ACC112 (cell line): ENCODE results near the gene CLEC16A.
A peak's percentile ranks its signal among the peaks of the same experiment; 100 is the strongest.

Source experiments
- H2AFZ ChIP-seq: fragments of 200-600 bp; sonication (generic); one replicate; pipeline ENCODE4 v1.6.0; 2017; ENCODE audit warnings: antibody characterized with exemption, low read length; ENCODE audit not compliant: unreplicated experiment
- H3K27ac ChIP-seq: fragments of 200-600 bp; sonication (generic); 2 replicates; pipeline ENCODE4 v1.5.1; 2014; ENCODE audit warnings: low read depth, mild to moderate bottlenecking, antibody characterized with exemption, low read length, moderate library complexity
- H3K27me3 ChIP-seq: fragments of 200-600 bp; sonication (generic); 2 replicates; pipeline ENCODE4 v1.6.1; 2014; ENCODE audit warnings: mild to moderate bottlenecking, antibody characterized with exemption, low read length, moderate library complexity, mixed read lengths; ENCODE audit not compliant: insufficient read depth
- H3K36me3 ChIP-seq: fragments of 200-600 bp; sonication (generic); 2 replicates; pipeline ENCODE4 v1.6.1; 2016; ENCODE audit warnings: mild to moderate bottlenecking, antibody characterized with exemption, low read length, moderate library complexity, mixed read lengths; ENCODE audit not compliant: insufficient read depth
- H3K4me1 ChIP-seq: fragments of 200-600 bp; sonication (generic); one replicate; pipeline ENCODE4 v1.6.1; 2016; ENCODE audit warnings: low read length, mixed read lengths; ENCODE audit not compliant: insufficient read depth, unreplicated experiment, control insufficient read depth
- H3K4me3 ChIP-seq: fragments of 200-600 bp; sonication (generic); 2 replicates; pipeline ENCODE4 v1.5.1; 2014; ENCODE audit warnings: mild to moderate bottlenecking, low read depth, low read length
- H3K79me2 ChIP-seq: fragments of 200-600 bp; sonication (generic); one replicate; pipeline ENCODE4 v1.6.0; 2016; ENCODE audit warnings: low read length; ENCODE audit not compliant: control insufficient read depth, unreplicated experiment, insufficient read depth

CLEC16A gene

DNA sequence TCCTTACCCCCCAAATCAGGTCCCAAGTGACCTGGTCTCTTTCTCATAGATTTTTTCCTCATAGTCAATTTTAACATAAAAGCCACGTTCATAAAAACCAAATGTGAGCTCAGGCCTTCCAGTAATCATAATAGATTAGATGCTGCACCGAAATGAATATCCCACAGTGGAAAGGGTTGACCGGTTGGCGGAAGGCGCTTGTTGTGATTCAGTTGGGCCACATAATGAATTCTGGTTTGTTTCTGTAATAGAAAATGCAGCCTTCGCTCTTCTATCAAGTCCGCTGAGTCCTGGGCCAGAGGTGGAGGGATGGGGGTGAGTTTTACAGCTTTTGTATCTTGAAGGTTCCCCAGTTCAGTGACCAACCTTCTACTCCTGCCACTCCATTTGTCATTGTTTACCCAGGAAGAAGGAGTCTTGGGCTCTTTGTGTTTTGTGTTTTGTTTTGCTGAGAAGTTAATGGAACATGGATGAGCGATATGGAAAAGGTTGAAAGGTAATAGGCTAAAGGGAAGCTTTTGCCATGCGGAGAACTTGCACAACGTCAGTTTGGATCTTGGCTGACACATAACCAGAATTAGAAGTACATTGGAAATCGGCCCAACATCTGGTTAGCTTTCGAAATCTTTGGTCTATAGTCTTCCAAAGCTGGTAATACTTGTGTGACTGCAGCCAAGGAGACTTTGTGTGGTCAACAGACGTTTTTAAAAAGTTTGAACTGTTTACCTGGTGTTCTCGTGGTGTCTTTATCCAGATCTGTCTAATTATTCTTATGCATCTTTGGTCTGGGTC, 89.5 kb downstream of the CLEC16A start:
- H3K27ac ChIP-seq: peak overlapping the region; percentile 39; the same call in 1 of the 2 replicates
- H3K4me1 ChIP-seq: peaks cover 27% of the 10 kb centered on the region
- H3K79me2 ChIP-seq: no peaks in the 10 kb centered on the region
- no peak overlapping the region for H2AFZ ChIP-seq
- no peaks in the 10 kb centered on the region for H3K27me3 ChIP-seq
- 0 out of 2 replicates have a peak overlapping the region, but pooled peaks have one; percentile 5 for H3K4me3 ChIP-seq
- H3K36me3 ChIP-seq: peaks cover 8% of the 10 kb centered on the region

DNA sequence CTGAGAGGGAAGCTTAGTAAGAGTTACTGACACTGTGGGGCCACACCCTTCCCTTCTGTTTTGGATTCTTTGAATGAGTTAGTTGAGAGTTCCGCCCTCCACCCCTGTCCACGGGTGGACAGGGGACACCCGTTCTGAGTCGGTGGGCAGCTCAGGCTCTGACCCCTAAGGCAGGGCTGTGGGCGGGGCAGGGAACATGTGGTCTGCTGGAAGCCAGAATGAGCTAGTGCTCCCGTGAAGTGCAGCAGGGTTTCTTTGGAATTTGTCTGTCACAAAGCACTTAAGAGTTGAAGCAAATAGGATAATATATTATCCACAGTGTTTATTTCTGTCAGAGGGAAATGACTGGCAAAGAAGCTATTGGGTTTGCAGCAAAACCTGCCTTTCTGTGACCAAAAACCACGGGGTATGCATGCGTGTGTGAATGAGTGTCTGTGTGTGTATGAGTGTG, 90.1 kb downstream of the CLEC16A start:
- H3K27me3 ChIP-seq: no peaks in the 10 kb centered on the region
- peaks cover 27% of the 10 kb centered on the region for H3K4me1 ChIP-seq
- H2AFZ ChIP-seq: no peak overlapping the region
- H3K36me3 ChIP-seq: peaks cover 4% of the 10 kb centered on the region; the same call in 1 of the 2 replicates
- H3K27ac ChIP-seq: peak overlapping the region; percentile 39; the same call in 1 of the 2 replicates
- no peaks in the 10 kb centered on the region for H3K79me2 ChIP-seq
- 0 out of 2 replicates have a peak overlapping the region, but pooled peaks have one; percentile 5 for H3K4me3 ChIP-seq

GRCh38 chr16:11035096-11035495, 90.7 kb downstream of the CLEC16A start:
- H2AFZ ChIP-seq: no peak overlapping the region
- H3K36me3 ChIP-seq: peaks cover 4% of the 10 kb centered on the region; the same call in 1 of the 2 replicates
- no peak overlapping the region for H3K4me3 ChIP-seq
- H3K4me1 ChIP-seq: peaks cover 27% of the 10 kb centered on the region
- H3K27ac ChIP-seq: no peak overlapping the region
- H3K27me3 ChIP-seq: no peaks in the 10 kb centered on the region
- H3K79me2 ChIP-seq: no peaks in the 10 kb centered on the region

DNA sequence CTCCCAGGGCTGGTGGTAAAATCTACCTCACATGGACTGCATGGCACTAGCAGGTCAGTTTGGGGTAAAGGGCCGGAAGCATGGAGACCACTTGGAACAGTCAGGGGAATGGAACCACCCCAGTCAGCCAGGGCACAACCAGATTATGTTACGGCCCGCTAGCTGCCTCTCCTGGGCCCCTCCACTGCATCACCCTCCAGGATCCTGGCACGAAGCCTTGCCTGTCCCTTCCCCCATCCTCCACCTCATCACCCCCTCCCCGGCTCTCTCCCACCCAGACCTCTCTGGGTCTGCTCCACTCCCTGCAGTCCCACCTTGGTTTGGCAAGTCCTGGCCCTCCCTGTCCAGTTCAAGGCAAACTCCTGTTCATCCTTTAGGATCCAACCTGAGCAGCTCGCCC, 91.7 kb downstream of the CLEC16A start:
- Histone ChIP-seq H3K79me2 (no peaks in the 10 kb centered on the region), H2AFZ (no peak overlapping the region), H3K36me3 (peaks cover 4% of the 10 kb centered on the region; the same call in 1 of the 2 replicates), H3K4me3 (no peak overlapping the region), H3K4me1 (peaks cover 27% of the 10 kb centered on the region), H3K27me3 (no peaks in the 10 kb centered on the region), H3K27ac (no peak overlapping the region)

DNA sequence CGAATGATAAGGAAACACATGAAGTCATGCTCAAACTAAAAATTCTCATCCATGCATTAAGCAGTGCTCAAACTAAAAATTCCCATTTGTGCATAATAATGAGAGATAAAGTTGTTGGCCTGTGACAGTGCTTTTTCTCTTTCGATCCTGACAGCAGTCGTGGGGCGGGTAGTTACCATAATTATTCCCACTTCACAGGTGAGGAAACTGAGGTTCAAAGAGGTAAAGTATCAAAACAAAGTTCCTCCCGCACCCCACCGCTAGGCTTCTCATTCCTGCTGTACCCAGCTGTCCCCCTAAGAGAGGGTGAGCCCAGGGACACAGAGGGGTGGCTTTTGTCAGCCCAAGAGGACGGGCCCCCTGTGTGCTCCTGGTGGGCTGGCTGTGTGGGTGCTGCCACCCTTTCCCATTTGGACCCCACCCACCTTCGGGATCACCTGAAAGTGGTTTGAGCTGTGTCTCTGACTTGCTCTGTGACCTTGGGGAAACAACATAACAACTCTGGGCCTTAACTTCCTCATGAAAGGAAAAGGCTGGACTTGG, 92.6 kb downstream of the CLEC16A start:
- Histone ChIP-seq H3K4me3 (no peak overlapping the region), H2AFZ (no peak overlapping the region), H3K36me3 (peaks cover 4% of the 10 kb centered on the region; the same call in 1 of the 2 replicates), H3K27ac (no peak overlapping the region), H3K27me3 (no peaks in the 10 kb centered on the region), H3K79me2 (no peaks in the 10 kb centered on the region), H3K4me1 (peaks cover 27% of the 10 kb centered on the region)

DNA sequence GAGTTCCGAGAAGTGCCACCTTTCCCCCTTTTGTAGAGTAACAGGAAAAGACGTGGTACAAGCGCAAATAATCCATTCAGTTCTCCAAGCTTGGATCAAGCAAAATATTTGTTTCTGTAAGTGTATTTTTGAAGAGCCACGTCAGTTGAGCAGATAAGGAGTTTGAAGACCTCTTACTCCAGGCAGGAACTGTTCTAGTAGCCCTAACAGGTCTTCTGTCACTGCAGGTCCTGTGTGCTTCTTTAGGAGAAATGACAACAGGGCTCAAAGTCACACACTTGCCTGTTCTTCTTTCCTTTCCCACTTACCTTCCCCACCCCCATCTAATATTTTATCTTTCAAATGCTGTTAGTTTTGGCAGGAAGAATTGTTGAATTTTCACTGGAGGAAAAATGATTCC, 93.9 kb downstream of the CLEC16A start:
- H3K27ac ChIP-seq: no peak overlapping the region
- no peak overlapping the region for H3K4me3 ChIP-seq
- peaks cover 15% of the 10 kb centered on the region for H3K4me1 ChIP-seq
- no peaks in the 10 kb centered on the region for H3K79me2 ChIP-seq
- no peaks in the 10 kb centered on the region for H3K27me3 ChIP-seq
- H2AFZ ChIP-seq: no peak overlapping the region
- peaks cover 9% of the 10 kb centered on the region; the same call in 1 of the 2 replicates for H3K36me3 ChIP-seq

DNA sequence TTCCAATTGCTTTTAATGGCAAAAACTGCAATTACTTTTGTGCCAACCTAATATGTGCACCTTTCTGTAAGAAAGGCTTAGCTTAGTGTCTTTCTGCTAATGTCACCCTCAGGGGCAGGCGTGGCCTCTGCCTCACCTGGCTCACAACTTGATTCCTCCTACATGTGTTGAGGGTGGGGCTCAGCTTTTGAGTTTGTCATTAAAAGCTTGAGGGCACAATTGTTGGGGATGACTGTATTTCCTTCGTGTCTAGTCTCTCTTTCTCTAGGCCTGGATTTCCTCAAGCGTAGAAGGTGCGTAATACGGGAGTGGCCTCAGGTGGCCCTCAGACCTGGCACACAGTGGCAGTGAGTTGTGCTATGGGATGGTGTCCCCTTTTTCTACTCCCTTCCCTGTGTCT, 94.4 kb downstream of the CLEC16A start:
- no peak overlapping the region for H3K4me3 ChIP-seq
- H3K27ac ChIP-seq: no peak overlapping the region
- H3K27me3 ChIP-seq: no peaks in the 10 kb centered on the region
- H3K4me1 ChIP-seq: peaks cover 10% of the 10 kb centered on the region
- peaks cover 9% of the 10 kb centered on the region; the same call in 1 of the 2 replicates for H3K36me3 ChIP-seq
- H2AFZ ChIP-seq: no peak overlapping the region
- no peaks in the 10 kb centered on the region for H3K79me2 ChIP-seq

GRCh38 chr16:11039726-11040125, 95.4 kb downstream of the CLEC16A start:
- Histone ChIP-seq H3K79me2 (no peaks in the 10 kb centered on the region), H3K4me3 (no peak overlapping the region), H3K36me3 (peaks cover 9% of the 10 kb centered on the region; the same call in 1 of the 2 replicates), H3K4me1 (peaks cover under 1% of the 10 kb centered on the region), H3K27ac (no peak overlapping the region), H2AFZ (no peak overlapping the region), H3K27me3 (no peaks in the 10 kb centered on the region)

DNA sequence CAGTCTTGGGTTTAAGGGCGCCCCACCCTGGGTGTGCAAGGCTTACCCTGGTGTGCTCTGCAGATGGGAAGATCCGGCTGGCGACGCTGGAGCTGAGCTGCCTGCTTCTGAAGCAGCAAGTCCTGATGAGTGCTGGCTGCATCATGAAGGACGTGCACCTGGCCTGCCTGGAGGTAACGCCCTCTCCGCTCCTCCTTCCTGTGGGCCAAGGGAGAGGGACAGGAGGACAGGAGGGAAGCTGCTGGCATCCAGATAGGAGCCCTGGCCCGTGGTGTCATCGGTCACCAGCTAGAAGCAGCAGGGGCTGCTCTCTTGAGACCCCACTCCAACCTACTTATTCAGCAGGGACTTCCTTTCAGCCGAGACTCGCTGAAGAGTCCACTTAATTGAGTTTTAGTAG, 97.8 kb downstream of the CLEC16A start:
- Histone ChIP-seq H3K4me1 (peaks cover 3% of the 10 kb centered on the region), H3K27me3 (no peaks in the 10 kb centered on the region), H3K4me3 (no peak overlapping the region), H3K79me2 (no peaks in the 10 kb centered on the region), H3K27ac (no peak overlapping the region), H2AFZ (no peak overlapping the region), H3K36me3 (peaks cover 4% of the 10 kb centered on the region; the same call in 1 of the 2 replicates)

DNA sequence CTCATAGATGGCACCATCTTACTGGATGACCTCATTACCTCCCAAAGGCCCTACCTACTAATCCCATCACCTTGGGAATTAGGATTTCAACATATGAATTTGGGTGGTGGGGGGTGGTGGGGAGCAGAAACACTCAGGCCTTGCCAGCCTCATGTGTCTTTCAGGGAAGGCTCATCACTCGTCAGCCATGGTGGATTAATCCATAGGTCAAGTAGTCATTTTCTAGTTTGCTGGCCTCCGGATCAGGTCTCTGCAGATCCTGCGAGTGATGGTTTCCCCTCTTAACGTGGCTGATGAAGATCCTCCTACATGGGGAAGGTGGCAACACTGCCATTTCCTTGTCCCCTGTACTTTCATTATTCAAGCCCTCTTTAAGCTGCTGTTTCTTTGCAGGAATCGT, 101.1 kb downstream of the CLEC16A start:
- H2AFZ ChIP-seq: no peak overlapping the region
- H3K4me1 ChIP-seq: peaks cover 12% of the 10 kb centered on the region
- H3K36me3 ChIP-seq: peaks cover 4% of the 10 kb centered on the region; the same call in 1 of the 2 replicates
- no peak overlapping the region for H3K27ac ChIP-seq
- no peaks in the 10 kb centered on the region for H3K27me3 ChIP-seq
- no peaks in the 10 kb centered on the region for H3K79me2 ChIP-seq
- no peak overlapping the region for H3K4me3 ChIP-seq
